ENCODE measurements around the gene LRIG1. TPM values are rescaled to one million over a fixed set of nuclear protein-coding genes. Genes with fewer than 3 reads are reported as not detected.

The LRIG1 gene
- total and polyA plus RNA-seq, 2 of the 8 experiments (the other 6 are each of a cell fraction or from before 2014, with no cell fraction given), result 78.1 to 88.7 TPM

DNA sequence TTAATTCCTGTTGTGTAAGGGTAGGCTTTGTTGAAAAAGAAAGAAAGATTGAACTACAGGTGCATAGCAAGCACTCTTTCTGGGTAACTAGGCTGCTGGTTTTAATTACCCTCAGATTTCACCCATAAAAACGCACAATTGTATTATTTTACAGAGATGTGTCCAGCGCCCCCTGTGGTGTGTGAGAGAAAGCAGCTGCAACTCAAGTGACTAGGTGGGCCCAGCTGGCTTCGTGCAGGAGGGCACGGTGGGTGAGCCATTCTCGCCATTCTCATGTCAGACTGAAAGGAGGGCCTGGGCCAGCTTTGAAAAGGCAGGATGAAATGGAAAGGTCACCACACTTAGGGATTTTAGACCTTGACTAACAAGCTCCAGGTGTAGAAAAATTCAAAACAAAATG is 122.6 kb downstream of the LRIG1 start (continued):
- no peak for TF ChIP-seq BACH1 (IDR thresholded peaks at IDR 0.05; ENCODE audit: low read length)
